Cardiac atrium fibroblast (primary cell): Measurements from ENCODE around the gene ARRDC1. TPM values are rescaled to one million over a fixed set of nuclear protein-coding genes. Genes with fewer than 3 reads are reported as not detected.

Source experiments
- total RNA-seq: library from RNA; depleted of rRNA; stranded (reverse); fragments of >200 nt; gene quantifications from 2 replicates; pipeline ENCODE4 v1.2.3, GENCODE V29; 2015

The ARRDC1 gene
- total RNA-seq = 21.1 and 25.8 TPM in 2 replicates

GRCh38 chr9:137605121-137606004 is at the start of gene ARRDC1:
Gene ARRDC1 (plus strand): TSS chr9:137605686. CDS start chr9:137605718, 32 bp downstream.

GRCh38 chr9:137578518-137579258 is 26.8 kb upstream of the ARRDC1 start, which contains the start of gene DPH7:
Gene DPH7 (minus strand): TSS chr9:137578925. CDS start chr9:137578777, 148 bp downstream.

GRCh38 chr9:137590469-137591383 is 14.8 kb upstream of the ARRDC1 start, which contains the start of gene ZMYND19:
Gene ZMYND19 (minus strand): TSS chr9:137590512. CDS start chr9:137590263, 249 bp downstream.

GRCh38 chr9:137618105-137619067 is 12.9 kb downstream of the ARRDC1 start, which contains the start of gene EHMT1:
Gene EHMT1 (plus strand): TSS chr9:137619005. CDS start chr9:137619029, 24 bp downstream.

Other genes starting within 250 kb of the ARRDC1 start
- 2.8 and 4.0 TPM in 2 replicates for gene EXD3, start 182.5 kb upstream of the ARRDC1 start, total RNA-seq
- gene NOXA1, start 182.3 kb upstream of the ARRDC1 start, total RNA-seq = 0.16 TPM in 1 of 2 replicates, not detected in the other
- gene ENTPD8, start 164.3 kb upstream of the ARRDC1 start, total RNA-seq = not detected in 2 replicates
- 40.3 and 49.1 TPM in 2 replicates for gene NSMF, start 146.4 kb upstream of the ARRDC1 start, total RNA-seq
- 0.81 and 0.90 TPM in 2 replicates for gene PNPLA7, start 55.3 kb upstream of the ARRDC1 start, total RNA-seq
- gene MRPL41, start 53.8 kb upstream of the ARRDC1 start, total RNA-seq = 61.6 and 66.4 TPM in 2 replicates
- 15.9 and 21.8 TPM in 2 replicates for gene DPH7, start 26.8 kb upstream of the ARRDC1 start, total RNA-seq
- 21.1 and 21.8 TPM in 2 replicates for gene ZMYND19, start 15.2 kb upstream of the ARRDC1 start, total RNA-seq
- gene EHMT1, start 13.3 kb downstream of the ARRDC1 start, total RNA-seq = 28.8 and 36.3 TPM in 2 replicates